ENCODE measurements around the gene FCHO2.

DNA sequence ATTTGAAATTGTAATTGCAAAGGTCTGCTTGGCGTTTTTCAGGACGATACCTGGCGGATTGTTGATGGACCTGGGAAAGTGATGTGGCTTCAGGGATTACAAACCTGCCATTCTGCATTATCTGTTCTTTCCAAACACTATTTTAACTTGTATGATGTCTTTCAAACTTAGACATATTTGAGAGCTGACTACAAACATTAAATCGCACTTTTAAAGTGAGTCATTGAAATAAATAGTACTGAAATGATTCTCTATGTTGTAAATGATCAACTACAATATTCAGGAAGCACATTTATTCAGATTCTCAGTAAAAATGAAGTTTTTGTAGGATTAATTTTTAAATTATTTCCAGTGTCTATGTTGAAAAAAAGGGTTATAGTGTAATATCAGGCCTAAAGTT, 132.2 kb downstream of the FCHO2 start:
- TF ChIP-seq MYC (IDR thresholded peaks at IDR 0.05; ENCODE audit: low read depth, low read length) = no peak
- TF ChIP-seq, protein P1, sequence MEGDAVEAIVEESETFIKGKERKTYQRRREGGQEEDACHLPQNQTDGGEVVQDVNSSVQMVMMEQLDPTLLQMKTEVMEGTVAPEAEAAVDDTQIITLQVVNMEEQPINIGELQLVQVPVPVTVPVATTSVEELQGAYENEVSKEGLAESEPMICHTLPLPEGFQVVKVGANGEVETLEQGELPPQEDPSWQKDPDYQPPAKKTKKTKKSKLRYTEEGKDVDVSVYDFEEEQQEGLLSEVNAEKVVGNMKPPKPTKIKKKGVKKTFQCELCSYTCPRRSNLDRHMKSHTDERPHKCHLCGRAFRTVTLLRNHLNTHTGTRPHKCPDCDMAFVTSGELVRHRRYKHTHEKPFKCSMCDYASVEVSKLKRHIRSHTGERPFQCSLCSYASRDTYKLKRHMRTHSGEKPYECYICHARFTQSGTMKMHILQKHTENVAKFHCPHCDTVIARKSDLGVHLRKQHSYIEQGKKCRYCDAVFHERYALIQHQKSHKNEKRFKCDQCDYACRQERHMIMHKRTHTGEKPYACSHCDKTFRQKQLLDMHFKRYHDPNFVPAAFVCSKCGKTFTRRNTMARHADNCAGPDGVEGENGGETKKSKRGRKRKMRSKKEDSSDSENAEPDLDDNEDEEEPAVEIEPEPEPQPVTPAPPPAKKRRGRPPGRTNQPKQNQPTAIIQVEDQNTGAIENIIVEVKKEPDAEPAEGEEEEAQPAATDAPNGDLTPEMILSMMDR (IDR thresholded peaks at IDR 0.05; ENCODE audit: low read depth, low read length) = no peak
- no peak for TF ChIP-seq POLR2A (IDR thresholded peaks at IDR 0.05; ENCODE audit: extremely low read depth, insufficient read length)
